ENCODE measurements around the gene TNFRSF12A.

DNA sequence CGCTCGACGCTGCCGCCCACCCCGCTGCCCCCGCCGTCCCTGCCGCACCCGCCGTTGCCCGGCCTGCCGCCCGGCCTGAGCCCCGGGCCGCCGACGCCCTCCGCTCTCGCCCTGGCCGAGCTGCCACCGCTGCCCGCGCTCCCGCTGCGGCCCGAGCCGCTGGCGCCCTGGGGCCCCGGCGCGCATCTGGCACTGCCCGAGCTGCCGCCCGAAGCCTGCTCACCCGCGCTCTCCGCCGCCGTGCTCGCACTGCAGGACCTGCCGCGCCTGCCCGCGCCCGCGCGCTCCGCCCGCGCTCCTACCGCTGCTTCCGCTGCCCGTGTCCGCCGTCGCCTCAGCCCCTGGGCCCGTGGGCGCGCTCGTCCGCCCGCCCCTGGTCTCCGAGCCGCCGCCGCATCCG lies 15.8 kb upstream of the TNFRSF12A start:
- TF ChIP-seq POLR2A (conservative IDR thresholded peaks at IDR 0.05) (no peak), CBX3 (IDR thresholded peaks at IDR 0.05; ENCODE audit: borderline replicate concordance in 1 of 2, low read length in 2 of 2) (no peak), EP300 (IDR thresholded peaks at IDR 0.05; ENCODE audit: low read length) (no peak), ZBTB33 (CRISPR knock-in tag; IDR thresholded peaks at IDR 0.05) (no peak), ZNF644 (tag; IDR thresholded peaks at IDR 0.05; ENCODE audit: low read depth) (no peak), EHMT2 (IDR thresholded peaks at IDR 0.05) (no peak), CHD2 (IDR thresholded peaks at IDR 0.05; ENCODE audit: low read depth, low read length) (no peak), E2F1 (CRISPR knock-in tag; IDR thresholded peaks at IDR 0.05) (no peak), ETS1 (conservative IDR thresholded peaks at IDR 0.05; ENCODE audit: control insufficient read depth, low read depth, low read length) (no peak), POLR2AphosphoS5 (IDR thresholded peaks at IDR 0.05; ENCODE audit: control insufficient read depth, insufficient read depth, low read depth, low read length) (no peak), TAF1 (IDR thresholded peaks at IDR 0.05; ENCODE audit: control insufficient read depth, extremely low read depth, insufficient read depth, low read length, severe bottlenecking) (peak; percentile 7), USF1 (CRISPR knock-in tag; IDR thresholded peaks at IDR 0.05) (no peak), ZNF133 (CRISPR knock-in tag; IDR thresholded peaks at IDR 0.05) (no peak)
- TF ChIP-seq, protein P1, sequence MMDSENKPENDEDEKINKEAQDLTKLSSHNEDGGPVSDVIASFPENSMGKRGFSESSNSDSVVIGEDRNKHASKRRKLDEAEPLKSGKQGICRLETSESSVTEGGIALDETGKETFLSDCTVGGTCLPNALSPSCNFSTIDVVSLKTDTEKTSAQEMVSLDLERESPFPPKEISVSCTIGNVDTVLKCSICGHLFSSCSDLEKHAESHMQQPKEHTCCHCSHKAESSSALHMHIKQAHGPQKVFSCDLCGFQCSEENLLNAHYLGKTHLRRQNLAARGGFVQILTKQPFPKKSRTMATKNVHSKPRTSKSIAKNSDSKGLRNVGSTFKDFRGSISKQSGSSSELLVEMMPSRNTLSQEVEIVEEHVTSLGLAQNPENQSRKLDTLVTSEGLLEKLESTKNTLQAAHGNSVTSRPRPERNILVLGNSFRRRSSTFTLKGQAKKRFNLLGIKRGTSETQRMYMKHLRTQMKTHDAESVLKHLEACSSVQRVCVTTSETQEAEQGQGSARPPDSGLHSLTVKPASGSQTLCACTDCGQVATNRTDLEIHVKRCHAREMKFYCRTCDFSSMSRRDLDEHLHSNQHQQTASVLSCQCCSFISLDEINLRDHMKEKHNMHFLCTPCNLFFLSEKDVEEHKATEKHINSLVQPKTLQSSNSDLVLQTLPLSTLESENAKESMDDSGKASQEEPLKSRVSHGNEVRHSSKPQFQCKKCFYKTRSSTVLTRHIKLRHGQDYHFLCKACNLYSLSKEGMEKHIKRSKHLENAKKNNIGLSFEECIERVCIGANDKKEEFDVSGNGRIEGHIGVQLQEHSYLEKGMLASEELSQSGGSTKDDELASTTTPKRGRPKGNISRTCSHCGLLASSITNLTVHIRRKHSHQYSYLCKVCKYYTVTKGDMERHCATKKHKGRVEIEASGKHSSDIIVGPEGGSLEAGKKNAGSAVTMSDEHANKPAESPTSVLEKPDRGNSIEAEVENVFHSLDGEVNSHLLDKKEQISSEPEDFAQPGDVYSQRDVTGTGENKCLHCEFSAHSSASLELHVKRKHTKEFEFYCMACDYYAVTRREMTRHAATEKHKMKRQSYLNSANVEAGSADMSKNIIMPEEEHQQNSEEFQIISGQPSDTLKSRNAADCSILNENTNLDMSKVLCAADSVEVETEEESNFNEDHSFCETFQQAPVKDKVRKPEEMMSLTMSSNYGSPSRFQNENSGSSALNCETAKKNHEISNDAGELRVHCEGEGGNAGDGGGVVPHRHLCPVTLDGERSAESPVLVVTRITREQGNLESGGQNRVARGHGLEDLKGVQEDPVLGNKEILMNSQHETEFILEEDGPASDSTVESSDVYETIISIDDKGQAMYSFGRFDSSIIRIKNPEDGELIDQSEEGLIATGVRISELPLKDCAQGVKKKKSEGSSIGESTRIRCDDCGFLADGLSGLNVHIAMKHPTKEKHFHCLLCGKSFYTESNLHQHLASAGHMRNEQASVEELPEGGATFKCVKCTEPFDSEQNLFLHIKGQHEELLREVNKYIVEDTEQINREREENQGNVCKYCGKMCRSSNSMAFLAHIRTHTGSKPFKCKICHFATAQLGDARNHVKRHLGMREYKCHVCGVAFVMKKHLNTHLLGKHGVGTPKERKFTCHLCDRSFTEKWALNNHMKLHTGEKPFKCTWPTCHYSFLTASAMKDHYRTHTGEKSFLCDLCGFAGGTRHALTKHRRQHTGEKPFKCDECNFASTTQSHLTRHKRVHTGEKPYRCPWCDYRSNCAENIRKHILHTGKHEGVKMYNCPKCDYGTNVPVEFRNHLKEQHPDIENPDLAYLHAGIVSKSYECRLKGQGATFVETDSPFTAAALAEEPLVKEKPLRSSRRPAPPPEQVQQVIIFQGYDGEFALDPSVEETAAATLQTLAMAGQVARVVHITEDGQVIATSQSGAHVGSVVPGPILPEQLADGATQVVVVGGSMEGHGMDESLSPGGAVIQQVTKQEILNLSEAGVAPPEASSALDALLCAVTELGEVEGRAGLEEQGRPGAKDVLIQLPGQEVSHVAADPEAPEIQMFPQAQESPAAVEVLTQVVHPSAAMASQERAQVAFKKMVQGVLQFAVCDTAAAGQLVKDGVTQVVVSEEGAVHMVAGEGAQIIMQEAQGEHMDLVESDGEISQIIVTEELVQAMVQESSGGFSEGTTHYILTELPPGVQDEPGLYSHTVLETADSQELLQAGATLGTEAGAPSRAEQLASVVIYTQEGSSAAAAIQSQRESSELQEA (IDR thresholded peaks at IDR 0.05; ENCODE audit: low read depth) = no peak

Data from K562 (cell line).